C1 segment of cervical spinal cord (tissue), 14 donors: ENCODE measurements around the gene RBM44.
"Not testable (repeated sequence)": the region's sequence is repeated elsewhere in the genome, so short reads cannot be mapped to it uniquely, and the experiment has no call there.

Experiments used
- DNase-seq, 14 donors: peaks; one replicate each; lab custom pipeline; 2025; lab: John Stamatoyannopoulos, UW

RBM44 gene

DNA sequence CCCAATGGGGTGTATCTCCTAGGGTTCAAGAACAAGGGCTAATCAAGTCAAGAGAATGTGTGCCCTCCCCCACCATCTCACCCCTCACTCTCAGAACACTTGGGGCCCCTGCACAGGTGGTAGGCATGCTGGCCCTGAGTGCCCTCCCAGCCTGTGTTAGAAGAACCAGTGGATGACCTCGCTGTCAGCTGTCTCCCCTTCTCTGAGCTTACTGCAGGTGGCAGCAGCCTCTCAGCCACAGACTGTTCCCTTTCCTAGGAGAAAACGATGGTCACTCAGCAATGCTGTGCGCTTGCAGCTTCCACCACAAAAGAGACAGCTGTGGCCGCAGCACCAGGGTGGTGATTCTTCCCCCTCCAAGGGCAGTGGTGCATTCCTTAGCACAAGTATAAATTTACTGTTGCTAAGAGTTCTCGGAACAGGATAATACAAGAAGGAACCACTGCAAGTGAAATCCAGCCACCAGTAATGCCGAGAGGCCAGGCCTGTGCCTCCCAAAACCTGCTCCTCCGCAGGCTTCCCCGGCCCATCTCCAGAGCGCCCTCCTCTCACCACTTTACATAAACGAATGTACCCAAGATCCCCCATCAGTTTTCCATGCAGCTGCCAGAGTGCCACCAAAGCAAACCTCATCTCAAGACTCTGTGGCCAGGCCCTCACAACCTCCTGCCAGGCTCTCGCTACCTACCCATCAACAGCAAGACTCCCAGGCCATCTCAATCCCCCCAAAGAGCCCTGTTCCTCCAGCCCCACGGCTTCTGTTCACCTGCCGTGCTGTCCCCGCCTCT, 59.9 kb downstream of the RBM44 start:
- peak in 12 of 14 donors; percentile 38 to 78 (median 62) for DNase-seq

DNA sequence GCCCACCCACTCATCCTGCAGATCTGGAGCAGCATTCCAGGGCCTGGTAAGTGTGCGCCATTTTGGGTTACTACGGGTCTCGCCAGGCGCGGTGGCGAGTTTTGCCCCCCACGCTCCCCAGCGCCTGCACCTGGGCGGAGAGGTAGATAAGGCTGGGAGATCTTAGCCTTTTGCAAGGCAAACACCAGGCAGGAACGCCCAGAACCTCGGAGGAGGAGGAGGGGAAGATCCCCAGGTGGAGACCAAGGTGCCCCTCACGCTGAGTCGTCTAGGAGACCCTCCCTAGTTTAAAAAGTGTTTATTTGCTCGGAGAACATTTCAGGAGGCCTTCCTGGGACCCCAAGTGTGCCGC, 60.5 kb downstream of the RBM44 start:
- DNase-seq, result no peak

DNA sequence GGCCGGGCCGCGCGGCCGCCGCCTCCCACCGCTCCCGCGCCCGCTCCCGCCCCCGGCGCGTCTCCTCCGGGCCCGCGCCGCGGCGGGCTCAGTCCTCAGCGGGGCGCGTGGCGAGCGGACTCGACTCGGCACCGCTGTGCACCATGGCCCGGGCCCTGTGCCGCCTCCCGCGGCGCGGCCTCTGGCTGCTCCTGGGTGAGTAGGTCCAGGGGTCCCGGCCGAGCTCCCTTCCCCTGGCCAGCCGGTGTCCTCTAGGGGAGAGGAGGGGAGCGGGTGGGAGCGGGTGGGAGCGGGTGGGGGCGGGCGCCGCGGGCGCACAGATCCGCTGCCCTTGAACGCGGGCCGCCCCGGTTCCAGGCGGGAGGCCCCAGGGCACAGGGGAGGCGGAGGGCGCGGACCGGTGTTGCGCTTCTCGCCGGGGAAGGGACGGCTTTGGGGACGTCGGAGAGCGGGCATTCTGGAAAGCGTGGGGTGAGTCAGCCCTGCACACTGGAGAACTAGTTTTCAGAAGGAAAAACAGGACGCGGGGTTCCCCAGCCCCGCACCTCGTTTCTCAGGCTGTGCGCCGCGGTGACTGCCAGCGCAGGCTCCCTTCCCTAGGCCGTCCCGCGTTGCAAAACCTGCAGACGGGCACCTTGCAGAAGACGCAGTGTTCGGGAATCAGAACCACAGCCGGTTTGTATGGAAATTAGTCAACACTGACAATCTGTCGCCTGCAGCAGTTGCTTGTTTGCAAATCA, 61.1 kb downstream of the RBM44 start, which contains the start of gene RAMP1:
Gene RAMP1, plus strand, starts transcription at position 91 of the 740 bp plus-strand sequence. Its CDS starts 53 bp downstream, at position 144.
- peak in 4 of 14 donors; percentile 24 to 66 (median 55) for DNase-seq

DNA sequence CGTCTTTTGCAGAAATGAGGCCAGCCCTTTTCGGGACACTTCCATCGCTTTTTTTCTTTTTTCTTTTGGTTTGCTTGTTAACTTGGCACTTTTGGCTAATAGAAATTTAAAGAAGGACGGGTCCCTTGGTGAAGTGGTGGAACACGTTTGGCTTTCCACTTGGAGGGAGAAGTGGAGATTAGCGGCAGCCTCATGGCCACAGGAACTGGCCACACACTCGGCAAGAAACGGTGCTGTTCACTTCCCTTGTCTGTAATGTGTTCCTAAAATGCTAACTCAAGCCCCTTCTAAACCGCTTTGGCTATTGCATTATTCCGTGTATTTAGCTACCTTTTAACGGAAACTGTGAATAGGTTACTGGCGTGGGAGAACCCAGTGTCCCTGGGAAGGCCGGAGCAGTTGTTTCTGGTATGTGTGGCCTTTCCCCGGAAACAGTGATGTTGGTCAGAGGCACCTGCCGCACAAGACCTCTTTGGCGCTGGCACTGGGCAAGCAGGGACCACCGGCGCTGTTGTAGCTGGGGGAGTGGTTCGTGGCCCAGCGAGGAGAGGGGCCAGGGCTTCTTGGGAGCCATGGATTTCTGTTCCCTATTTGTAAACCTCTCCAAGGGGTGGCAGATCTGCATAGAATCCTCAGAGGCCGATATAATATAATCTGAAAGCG, 61.8 kb downstream of the RBM44 start:
- peak in 1 of 14 donors; percentile 55 for DNase-seq

DNA sequence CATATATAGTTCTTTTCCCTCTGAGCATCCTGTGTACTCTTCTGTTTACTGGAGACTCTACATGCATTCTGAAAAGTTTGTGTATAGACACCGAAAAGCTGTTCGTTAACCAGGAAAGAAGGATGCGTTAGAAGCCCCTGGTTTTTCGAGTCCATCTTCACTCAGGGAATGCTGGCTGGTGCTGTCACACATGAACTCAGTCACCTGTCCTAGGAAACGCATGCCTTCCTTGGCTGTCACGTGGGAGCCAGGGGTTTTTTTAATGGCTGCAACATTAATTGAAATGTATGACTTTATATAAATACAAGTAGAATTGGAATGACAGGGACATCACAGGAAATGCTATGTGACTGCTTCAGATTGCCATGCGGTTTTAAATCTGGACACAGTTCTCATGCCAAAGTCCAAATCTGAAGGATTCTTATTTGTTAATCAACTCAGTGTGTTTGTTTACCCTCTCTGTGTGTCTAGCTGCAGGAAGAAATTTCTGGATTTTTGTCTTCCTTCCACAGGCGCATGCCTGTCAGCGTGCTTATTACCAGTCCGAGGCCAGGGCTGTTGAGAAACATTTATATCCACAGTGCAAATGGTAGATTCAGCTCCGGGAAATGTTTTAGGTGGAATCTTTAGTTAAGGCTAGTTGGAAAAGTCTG, 63.4 kb downstream of the RBM44 start:
- no peak for DNase-seq

DNA sequence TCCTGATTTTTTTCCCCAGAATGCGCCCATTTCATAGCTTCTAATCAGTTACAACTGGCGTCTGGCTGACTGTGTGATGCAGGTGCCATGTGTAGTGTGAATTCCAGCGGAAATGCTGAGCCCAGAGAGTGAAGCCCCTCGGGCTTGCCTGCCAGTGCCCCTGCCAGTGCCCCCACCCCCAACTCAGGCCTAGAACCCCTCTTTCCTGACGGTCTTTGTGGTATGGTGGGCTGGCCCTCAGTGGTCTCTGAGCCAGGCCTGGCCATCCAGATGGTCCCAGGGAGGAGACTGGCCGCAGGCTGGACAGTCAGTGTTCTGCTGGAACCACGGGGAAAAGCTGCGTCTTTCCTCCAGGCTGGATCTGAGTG, 63.9 kb downstream of the RBM44 start:
- no peak for DNase-seq

DNA sequence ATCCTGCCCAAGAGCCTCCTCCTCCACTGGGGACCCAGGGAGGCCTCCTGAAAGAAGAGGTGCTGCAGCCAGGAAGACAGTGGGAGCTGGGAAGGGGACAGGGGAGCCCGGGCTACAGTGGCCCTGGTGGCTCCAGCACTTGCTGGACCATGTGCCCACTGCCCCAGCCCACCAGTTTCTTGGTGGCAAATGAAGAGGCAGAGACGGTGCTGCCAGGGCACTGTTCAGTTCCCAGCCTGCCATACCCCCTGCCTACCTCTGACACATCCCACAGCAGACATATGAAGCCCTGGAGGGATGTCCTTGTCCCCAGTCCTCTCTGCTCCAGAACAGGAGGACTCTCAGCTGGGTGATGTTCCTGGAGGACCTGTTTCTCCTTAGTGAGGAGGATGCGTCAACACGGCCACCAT, 64.5 kb downstream of the RBM44 start:
- no peak for DNase-seq

DNA sequence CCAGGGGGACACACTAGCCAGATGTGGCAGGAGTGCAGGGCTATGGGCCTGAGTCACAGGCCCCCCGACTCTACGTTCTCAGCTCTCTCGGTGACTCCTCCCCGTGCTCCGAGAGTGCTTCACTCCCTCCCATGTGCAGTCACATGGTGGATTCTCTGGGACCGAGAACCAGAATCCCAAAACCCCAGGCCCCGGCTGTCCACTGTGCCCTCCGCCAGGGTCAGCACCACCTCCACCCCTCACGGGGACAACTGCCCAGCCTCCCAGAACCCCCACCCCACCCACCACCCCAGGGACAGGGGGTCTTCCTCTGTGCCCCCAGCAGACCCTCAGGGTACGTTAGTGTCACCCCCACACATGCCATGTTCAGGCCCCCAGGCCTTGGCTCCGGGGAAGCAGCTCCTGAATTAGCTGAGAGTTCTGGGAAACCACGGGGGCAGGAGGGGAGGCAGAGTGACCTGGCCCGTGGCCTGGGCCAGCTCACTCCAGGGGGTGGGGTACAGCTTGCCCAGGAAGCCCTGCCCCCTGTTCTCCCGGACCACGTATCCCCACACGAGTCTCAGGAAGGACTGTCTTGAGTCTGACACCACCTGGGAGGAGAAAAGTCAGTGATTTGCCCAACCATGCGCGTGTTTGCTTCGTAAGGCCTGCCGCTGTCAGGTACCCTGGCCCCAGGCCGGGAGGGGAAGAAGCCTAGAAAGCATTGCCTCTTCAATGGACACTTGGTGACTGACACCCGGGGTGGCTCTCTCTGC, 65.3 kb downstream of the RBM44 start:
- DNase-seq, result peak in 1 of 14 donors; percentile 77

DNA sequence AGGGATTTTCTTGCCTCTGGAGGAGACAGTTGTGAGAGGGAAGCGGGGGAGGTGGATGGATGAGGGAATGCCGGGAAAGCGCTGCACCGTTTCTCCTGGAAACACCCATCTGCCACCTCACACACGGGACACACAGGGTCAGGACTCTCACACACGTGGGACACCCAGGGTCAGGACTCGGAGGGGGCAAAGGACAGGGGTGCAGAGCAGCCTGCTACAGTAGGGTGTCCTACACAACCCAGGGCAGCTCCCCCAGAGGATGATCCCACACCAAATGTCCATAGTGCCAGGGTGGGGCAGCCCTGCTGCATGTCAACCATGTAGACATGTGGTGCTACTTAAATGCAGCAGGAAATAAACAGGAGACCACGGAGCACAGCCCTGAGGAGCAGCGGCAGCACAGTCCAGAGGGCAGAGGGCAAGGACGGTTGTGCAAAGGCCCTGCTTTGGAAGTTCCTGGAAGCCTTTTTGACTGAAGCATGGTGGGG, 65.9 kb downstream of the RBM44 start:
- no peak for DNase-seq

DNA sequence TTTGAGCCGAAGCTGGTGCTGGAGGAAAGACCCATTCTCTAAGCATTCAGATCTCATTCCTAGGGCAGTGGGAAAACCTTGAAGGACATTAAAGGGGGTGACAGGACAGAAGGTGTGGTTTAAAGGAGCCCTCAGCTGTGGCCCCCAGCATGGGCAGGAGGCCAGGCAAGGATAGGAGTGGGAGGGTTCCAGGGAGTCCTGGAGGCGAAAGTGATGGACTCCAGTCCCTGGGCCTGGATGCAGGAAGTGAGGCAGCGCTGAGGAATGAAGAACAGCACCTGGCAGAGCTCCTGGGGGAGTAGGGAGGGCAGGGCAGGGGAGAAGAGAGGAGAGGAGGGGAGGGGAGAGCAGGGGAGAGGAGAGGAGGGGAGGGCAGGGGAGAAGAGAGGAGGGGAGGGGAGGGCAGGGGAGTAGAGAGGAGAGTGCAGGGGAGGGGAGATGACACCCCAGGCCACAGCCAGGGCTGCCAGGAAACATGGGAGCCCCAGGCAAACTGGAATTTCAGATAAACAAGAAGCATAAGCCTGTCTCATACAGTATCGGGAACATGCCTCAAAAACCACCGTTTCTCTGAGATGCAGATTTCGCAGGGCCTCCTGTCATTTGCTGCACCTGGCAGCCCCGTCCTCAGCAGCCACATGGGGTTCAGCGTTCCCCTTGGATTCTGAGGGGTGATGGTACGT, 66.5 kb downstream of the RBM44 start:
- peak in 1 of 14 donors; percentile 42 for DNase-seq

DNA sequence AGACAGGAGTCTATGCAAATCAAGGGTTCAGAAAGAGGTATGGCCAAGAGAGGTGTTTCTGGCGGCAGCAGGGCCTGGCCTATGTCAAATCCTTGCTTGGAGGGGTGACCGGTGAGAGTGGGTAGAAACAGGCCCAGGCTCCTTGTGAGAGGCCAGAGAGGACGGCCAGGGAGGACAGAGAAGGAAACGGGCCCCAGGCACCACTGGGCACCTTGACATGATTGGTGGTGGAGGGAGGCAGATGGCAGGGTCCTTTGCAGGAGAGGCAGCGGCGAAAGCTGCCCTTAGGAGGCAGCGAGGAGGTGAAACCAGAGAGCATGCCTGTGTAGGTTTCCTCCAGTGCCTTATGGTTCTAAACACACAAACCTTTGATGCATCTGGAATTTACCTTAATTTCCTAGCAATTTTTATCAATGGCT, 67.1 kb downstream of the RBM44 start:
- no peak for DNase-seq

DNA sequence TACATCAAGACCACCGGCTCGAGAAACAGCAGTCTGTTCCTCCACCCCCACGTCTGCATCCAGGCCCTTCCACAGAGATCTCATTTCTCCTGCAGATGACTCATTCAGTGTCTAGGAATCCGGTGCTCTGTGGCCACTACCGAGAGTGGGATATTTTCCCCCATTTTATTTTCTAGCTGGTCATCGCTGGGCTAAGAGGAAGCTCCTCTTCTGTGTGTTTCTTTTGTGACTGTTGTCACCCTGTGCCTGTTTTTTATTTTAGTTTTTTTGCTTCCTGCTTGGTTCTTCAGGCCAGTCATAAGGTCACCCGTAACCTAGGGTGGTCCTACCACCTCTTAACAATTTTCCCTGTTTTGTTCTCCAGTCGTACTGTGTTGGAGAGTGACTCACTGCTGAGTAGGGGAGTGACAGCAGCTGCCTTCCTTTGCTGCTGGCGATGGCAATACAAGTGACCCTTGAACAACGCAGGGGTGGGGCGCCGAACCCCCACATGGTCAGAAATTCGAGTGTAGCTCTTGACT, 67.6 kb downstream of the RBM44 start:
- DNase-seq, result peak in 1 of 14 donors; percentile 34

DNA sequence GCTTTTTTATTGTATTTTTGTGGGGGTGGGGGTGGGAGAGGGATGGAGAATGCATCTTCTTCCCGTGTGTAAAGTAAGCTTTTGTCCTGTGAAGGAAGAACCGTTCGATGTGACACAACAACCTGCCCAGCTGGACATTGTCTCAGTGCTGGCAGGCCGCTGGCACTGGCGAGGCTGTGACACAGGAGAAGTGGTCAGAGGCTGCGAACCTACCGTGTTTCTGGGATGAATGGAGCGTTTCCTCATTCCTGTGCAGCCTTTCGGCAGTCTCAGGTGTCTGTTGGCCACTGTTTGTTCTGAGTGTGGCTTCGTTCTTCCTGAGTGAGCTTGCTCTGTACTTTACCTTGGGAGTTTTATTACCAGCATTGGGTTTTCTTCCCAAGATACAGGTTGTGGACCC, 68.9 kb downstream of the RBM44 start:
- no peak for DNase-seq

DNA sequence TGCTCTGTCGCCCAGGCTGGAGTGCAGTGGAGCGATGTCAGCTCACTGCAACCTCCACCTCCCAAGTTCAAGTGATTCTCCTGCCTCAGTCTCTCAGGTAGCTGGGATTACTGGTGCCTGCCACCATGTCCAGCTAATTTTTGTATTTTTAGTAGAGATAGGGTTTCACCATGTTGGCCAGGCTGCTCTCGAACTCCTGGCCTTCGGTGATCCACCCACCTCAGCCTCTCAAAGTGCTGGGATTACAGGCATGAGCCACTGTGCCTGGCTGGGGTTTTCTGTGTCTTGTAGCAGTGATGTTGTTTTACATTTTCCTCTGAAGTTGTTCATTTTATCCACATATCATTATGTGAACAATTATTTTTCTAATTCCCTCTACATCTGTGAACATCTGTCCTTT, 69.5 kb downstream of the RBM44 start:
- not testable (repeated sequence) for DNase-seq

DNA sequence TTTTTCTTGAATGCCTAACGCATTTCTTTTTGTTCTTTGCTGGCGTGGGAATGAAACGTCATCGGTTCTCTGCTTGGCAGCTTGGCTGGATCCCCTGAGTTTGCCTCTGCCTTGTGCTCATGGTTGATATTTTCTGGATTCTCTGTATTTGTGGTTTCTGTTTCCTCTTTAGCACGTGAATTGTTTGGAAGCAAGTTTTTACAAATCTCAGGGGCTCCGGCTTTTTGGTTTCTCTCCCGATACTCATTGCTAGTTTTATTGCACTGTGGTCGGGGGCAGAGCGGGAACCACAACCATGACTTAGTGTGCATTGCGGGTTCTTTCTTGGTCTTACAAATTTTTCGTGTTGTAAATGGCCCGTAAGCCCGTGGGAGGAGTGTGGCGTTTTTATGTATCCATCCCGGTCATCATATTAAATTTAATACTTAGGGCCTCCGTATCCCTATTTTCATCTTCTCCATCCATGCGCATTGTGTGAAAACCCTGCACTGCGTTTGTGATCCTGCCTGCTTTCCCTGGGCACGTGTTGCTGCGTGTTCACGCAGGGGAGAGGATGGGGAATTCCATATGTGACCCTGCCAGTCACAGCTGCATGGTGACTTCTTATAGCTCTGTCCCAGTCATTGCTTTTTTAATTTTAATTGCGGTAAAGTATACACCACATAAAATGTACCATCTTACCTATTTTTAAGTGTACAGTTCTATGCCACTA, 70.2 kb downstream of the RBM44 start:
- DNase-seq, result peak in 1 of 14 donors; percentile 5

DNA sequence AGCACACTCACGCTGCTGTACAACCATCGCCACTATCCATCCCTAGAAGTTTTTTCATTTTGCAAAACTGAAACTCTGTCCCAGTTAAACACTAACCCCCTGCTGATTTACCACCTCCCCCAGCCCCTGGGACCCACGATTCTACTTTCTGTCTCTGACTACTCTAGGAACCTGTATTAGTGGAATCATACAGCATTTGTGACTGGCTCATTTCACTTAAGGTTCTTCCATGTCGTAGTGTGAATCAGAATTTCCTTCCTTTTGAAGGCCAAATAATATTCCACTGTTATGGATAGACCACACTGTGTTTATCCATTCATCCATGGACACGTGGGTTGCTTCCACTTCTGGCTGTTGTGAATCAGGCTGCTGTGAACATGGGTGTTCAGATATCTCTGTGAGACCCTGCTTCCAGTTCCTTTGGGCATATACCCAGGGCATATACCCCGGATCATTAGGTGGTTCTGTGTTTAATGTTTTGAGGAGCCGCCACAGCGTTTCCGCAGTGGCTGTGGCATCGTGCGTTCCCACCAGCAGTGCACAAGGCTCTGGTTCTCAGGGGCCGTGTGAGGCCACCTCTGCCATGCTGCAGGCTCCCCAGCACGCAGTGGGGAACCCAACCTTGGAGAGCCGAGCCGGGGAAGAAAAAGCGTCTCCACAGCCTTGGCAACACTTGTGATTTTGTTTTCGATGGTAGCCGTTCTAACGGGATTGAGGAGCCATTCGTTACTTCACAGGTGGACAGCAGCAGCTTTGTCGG, 70.9 kb downstream of the RBM44 start:
- DNase-seq, result no peak

DNA sequence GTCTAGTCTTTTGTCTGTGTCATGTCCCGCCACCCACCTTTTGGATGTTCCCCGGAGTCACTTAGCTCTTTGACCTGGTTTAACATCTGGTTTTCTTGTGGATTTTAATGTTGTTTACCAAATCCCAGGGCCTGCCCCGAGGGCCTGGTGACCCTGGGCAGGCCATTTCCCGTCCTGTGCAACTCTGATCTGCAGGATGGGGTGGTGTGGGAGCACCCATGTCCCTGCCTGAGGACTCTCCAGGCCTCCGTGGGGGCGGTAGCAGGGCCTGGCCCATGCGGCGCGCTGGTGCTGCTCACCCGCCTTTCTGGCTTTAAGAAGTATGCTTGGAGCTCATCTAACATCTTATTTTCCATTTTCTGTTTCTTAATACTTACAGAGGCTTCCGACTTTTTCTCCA, 71.5 kb downstream of the RBM44 start:
- no peak for DNase-seq

DNA sequence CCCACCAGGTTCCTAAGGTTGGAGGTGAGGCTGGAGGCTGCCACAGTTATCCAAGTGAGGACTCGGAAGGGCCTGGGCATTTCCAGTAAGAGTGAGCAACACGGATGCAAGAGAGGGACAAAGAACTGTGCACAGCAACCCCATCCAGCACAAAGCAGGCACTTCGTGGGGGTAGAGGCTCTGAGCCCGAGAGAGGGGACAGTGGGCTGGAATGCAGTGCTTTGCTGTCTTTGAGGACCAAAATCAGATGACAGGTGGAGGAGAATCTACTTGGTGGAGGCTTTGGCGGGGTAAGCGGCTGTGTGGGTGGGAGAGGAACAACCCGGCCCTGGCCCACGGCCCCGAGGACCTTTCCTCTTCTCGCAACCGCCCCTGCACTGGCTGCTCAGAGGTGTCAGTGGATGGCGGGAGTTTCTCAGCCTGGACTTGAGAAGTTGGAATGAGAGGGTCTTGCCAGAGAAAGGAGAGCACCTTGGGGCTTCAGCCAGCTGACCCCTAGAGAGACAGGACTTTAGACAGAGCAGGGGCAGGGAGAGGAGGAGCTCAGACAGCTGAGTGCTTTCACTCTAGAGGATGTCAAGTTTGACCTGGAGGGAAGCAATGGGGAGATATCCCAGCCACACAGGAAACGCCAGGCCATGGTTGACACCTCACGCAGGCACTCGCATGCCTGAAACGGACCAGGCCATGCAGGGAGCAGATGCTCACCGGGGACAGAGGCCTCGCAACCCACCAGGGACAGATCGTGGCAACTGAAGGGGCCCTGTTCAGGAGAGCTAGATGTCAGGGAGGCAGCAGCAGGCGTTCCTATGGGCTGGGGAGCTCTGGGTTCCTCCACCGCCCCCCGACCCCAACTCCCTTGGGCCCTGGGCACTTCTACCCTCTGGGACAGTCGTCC, 72.4 kb downstream of the RBM44 start:
- DNase-seq, result peak in 1 of 14 donors; percentile 40
